ENCODE results near the gene TBX18. TPM values are rescaled to one million over a fixed set of nuclear protein-coding genes. Genes with fewer than 3 reads are reported as not detected.

The TBX18 gene
- total and polyA plus RNA-seq, 9 of the 15 experiments (the other 6 are each of a cell fraction or from before 2014, with no cell fraction given), result 4.0 to 36.1 (median 20.7) TPM

- TF ChIP-seq ZNF609 (CRISPR knock-in tag; IDR thresholded peaks at IDR 0.05; ENCODE audit: borderline replicate concordance), result no peak
- peak; percentile 89; the same call in 1 of the 2 replicates for TF ChIP-seq CBX1 (IDR thresholded peaks at IDR 0.05; ENCODE audit: low read depth)
- TF ChIP-seq IRF9 (tag; IDR thresholded peaks at IDR 0.05), result no peak
- TF ChIP-seq KDM1A (IDR thresholded peaks at IDR 0.05), result no peak
- TF ChIP-seq ZNF830 (CRISPR knock-in tag; IDR thresholded peaks at IDR 0.05), result no peak
- no peak for TF ChIP-seq GTF2A2 (tag; IDR thresholded peaks at IDR 0.05)
- no peak for TF ChIP-seq ZNF408 (CRISPR knock-in tag; IDR thresholded peaks at IDR 0.05; ENCODE audit: low read depth)
- no peak for TF ChIP-seq ZNF586 (CRISPR knock-in tag; conservative IDR thresholded peaks at IDR 0.05)
- TF ChIP-seq AFF1 (IDR thresholded peaks at IDR 0.05; ENCODE audit: low read depth in 1 of 2, partially characterized antibody in 2 of 2), result no peak
- TF ChIP-seq ZBTB11 (CRISPR knock-in tag; IDR thresholded peaks at IDR 0.05), result peak in 1 of 3 experiments; percentile 45; a peak in 1 of 6 replicates
- TF ChIP-seq ZNF224 (CRISPR knock-in tag; IDR thresholded peaks at IDR 0.05), result no peak
- no peak for TF ChIP-seq KAT8 (IDR thresholded peaks at IDR 0.05; ENCODE audit: low read depth)
These were observed 1.2 kb downstream of the TBX18 start (continued) for GRCh38 chr6:84763003-84763885.
